GM11168 (cell line): Measurements from ENCODE around the gene CLIC3.

Experiments used
- in situ Hi-C: fragments of 300-500 bp; cut with MboI; formaldehyde crosslinking; loops from one replicate; pipeline ENCODE4 v1.12.0; 2022; ENCODE audit warnings: low sequenced_read_pairs; ENCODE audit not compliant: unreplicated experiment

The CLIC3 gene, protein sequence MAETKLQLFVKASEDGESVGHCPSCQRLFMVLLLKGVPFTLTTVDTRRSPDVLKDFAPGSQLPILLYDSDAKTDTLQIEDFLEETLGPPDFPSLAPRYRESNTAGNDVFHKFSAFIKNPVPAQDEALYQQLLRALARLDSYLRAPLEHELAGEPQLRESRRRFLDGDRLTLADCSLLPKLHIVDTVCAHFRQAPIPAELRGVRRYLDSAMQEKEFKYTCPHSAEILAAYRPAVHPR

DNA sequence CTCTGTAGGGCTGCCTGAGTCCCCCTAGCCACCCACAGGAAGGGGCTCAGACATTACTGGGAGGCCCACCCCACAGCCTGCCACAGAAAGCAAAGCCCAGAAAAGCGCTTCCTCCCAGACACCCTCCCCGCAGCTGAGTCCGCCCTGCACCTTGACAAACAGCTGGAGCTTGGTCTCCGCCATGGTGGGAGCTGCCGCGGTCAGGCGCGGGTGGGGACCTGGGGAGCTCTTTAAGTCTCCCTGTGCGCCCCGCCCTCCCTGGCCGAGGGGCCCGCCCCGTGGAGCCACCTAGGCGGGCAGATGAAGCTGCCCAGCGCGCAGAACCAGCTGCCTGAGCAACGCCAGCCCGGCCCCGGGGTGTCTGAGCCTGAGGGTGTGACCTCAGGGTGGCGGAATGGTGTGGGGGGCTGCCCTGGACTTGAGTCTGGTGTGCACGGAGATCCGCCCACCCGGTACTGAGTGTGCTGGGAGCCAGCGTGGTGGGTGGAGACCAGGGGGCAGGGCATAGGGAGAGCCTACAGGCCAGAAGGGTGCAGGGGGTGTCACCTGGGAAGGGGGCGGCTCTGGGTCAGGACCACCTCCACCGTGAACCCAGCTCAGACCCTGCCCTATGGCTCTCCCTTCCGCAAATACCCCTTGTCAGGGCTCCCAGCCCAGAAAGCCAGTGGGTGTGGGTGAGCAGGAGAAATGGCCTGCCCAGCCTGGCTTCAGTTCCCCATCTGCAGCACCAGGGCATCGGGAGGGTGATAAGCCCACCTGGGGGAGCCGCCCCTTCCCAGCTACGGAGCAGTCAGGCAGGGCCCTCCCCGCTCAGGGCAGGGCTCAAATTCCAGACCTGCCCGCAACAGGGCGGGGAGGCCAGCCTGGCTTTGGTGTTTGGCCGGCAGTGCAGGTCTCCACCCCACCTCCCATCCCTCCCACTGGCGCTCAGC lies at the start of gene CLIC3:
TSS of gene CLIC3 (minus strand) at position 208 of the 932 bp plus-strand sequence. CDS start at position 183, 25 bp downstream.
- in situ Hi-C loops, result no loop called here

DNA sequence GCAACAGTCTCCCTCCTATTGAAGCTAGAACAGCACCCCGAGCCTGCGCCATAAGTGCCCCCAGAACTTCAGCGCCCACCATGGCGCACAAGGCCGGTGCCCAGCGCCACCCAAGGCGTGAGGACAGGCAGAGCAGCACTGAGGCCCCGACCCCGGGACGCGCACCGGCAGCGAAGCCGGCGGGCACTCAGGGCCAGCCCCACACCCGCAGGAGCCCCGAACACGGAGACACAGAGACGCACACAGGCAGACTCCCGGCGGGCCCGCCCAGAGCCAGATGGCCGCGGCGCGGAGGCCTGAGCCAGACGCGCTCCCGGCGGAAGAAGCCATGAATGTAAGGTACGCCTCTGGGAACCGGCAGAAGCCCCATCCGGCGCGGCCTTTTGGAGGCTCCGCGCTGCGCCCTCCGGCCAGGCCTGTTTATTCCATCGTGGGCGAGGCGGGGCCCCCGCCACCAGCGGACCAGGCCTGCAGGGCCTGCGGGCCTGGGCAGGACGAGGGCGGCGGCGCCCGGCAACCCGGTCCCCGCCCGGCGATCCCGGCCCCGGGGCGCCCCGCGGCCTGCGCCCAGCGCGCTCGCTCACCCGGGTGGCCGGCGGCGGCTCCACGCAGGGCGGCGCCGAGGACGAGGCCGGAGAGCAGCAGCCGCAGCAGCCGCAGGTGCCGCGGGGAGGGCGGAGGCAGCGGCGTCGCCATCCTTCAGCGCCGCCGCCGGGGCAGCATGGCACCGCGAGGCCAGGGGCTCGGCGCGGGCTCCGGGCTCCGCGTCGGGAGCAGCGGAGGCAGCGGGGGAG lies 49.1 kb upstream of the CLIC3 start:
- in situ Hi-C loops, result no loop called here

DNA sequence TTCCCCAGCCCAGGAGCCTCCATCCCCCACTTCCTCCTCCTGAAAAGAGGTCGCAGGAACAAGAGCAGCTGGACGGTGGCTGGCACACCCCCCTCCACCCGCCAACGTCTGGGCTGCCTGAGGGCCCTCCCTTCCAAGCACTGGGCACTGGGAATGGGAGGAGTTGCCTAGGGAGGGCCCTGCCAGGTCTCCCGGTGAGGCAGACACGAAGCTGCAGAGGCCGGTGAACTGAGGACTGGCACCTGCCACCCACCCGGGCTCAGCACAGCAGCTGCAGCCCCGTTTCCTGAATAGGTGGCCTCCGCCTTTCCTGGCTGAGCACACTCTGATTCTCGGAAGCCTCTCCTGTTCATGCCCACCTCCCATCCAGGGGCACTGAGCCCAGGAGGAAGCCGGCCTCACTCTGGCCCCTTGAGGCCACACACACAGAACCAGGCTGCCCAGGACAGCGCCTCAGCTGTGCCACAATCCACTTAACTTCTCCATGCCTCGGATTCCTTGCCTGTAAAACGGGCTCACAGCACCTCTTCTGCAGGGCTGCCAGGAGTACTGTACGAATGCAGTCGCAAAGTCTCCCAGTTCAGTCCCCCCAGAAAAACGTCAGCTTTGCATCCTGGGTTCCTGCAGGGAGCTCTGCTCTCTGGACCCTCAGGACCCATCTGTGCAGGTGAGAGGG lies 48.3 kb upstream of the CLIC3 start:
- in situ Hi-C loops, result no loop called here

DNA sequence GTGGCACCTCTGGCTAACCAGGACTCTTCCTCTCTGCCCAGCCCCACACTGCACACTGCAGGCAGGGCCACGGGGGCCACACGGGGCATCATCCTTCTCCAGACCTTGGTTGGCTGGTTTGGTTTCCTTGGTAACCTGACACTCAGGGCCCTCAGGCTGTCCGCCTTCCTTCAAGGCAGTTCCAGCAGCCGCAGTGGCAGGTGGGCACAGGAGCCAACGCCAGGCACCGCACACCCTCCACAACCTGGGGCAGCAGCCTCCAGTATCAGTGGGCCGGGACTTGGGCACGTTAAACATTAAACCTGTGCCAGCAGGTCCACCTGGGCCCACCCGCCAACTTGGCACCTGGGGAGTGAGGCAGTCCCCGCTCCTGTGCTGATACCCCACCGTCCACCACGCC lies 47.7 kb upstream of the CLIC3 start:
- in situ Hi-C loops, result no loop called here

DNA sequence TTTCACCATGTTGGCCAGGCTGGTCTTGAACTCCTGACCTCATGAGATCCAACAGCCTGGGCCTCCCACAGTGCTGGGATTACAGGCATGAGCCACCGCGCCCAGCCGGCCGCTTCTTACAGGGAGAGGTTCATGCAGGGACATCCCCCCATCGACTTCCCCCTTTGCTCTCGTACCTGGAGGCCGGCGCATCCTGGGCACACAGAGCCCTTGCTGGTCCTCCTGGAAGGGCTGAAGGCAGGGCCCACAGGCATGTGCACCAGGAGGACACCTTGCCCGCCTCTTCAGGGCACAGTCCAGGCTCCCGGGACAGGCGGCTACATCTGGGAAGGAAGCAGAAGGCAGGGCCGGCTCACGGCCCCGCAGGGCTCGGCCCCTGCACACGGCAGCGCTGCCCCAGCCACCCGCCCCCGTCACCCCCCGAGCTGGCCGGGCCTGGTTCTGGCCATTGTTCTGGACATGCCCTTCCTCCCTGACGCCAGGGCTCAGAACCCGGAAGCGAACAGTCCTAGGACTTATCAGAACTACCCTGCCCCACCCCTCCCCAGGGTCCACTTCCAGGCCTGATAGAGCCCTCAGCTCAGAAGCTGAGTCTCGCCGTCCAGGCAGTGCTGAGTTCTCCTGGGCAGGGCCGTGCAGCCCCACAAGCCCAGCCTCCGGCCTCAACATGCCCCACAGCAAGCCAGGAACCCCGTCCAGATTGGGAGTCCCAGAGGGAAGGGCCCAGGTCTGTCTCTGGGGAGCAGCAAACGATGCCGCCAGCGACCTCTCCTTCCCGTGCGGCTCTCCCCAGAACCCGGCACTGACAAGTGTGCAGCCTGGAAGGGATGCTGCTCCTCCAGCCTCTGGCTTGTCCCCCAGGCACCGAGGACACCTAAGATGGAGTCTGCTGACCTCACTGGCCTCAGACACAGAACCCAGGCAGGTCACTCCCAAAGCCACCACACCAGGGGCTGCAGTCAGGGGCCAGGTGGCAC lies 46.7 kb upstream of the CLIC3 start:
- in situ Hi-C loops, result no loop called here

DNA sequence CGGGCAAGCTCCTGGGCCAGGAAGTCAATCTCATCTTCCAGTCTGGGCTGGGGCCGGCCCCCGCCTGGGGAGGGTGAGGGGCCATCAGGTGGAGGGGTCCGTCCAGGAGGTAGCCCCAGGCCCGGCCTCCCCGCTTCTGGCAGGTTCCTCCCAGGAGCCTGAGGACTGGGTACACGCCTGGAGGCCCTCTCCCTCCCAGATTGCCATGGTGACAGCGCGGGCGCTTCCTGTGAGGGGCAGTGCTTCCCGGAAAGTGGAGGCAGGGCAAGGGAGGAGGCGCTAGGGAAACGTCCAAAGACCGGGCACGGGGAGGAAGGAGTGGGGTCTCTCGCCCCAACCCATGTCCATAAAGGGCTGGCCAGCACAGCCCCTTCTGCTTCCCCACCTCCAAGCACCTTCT lies 44.8 kb upstream of the CLIC3 start:
- in situ Hi-C loops, result no loop called here

DNA sequence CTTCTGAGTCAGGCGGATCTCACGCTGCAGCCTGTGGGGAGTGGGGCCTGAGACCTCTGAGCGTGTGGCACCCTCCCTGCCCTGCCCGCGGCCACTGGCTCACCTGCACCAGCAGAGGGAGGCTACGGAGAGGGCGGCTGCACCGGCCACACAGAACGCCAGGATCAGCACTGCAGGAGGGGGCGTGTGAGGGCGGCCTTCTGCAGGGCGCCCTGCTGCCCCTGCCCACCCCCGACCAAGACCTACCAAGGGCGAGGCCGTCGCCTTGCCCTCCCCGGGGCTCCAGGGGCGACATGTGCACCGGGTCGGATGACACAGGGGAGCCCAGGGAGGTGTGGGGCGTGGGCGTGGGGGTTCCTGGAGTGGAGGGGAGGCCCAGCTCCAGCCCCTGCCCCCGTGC lies 44.2 kb upstream of the CLIC3 start:
- in situ Hi-C loops, result no loop called here

DNA sequence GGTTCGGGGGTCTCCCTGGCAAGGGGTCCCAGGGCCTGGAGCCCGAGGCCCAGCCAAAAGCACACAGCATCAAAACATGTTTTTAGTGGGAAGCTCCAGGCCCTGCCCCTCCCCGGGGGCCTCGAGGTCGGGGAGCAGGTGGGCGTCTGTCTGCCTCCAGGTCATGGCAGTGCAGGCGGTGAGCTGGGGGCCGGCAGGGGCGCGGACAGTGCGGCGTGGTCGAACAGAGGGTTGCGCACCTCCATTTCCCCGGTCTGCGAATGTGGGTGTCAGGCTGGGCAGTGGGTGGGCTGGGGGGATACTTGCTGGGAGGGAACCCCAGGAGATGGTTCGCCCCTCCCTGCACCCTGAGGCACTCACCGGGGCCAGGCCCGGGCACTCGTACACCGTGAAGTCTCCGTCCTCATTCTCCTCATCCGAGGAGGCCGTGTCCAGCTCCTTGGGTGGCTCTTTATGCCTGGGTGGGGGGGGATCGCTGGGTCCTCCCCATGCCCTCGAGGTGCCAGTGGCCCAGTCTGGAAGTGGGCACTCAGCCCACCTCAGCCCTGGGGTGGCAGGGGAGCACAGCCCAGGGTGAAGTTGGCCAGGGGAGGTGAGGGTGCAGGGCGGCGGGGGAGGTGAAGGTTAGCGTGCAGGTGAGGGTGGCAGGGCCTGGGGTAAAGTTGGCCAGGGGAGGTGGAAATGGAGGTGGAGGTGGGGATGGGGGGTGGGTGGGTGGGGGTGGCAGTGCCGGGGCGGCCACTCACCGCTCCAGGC lies 43.4 kb upstream of the CLIC3 start:
- in situ Hi-C loops, result loop anchor here (10.0 kb wide), 1 partner anchor 255 kb away; no protein-coding TSS in a partner anchor

DNA sequence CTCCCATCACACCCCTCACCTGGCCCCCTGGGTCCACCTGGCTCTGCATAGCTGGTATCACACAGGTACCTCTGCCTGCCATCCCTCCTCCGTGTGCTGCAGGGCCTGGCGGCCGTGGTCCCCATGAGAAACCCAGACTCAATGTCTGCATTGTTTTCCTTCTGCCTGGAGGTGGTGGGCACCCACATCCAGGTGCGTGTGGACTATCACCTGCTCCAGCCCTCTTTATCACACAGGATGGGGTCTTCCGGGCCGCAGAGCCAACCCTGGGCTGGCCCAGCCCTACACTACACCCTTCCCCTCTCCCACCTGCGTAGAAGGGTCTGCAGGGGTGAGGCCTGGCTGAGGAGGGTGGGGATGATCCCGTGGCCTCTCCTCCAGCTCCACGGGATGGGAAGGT lies 42.5 kb upstream of the CLIC3 start:
- in situ Hi-C loops, result loop anchor here (10.0 kb wide), 1 partner anchor 254 kb away; no protein-coding TSS in a partner anchor

DNA sequence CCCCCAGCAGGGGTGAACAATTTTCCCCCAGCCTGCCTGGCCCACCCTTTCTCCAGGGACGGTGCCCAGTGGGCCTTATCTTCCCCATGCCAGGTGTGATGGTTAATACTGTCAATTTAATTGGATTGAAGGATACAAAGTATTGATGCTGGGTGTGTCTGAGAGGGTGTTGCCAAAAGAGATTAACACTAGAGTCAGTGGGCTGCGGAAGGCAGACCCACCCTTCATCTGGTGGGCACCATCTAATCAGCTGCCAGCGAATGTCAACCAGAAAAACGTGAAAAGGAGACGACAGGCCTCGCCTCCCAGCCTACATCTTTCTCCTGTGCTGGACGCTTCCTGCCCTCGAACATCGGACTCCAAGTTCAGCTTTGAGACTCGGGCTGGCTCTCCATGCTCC lies 41.1 kb upstream of the CLIC3 start:
- in situ Hi-C loops, result loop anchor here (10.0 kb wide), 1 partner anchor 253 kb away; no protein-coding TSS in a partner anchor

DNA sequence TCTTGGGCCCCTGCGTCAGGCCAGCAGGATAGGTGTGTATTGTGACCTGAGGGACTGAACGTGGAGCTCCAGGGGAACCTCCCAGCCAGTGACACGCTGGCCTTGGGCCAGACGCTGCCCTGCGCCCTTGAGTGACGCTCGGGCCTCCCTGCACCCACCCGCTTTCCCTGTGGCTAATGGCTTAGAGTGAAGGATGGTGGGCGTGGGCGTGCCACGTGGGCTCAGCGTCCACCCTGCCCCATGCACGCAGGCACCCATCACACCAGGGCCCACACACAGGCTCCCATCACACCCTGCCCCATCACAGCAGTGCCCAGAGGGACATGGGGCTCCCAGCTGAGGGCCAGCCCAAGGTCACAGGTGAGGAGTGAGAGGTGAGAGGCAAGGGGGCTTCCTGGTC lies 40.7 kb upstream of the CLIC3 start:
- in situ Hi-C loops, result loop anchor here (10.0 kb wide), 1 partner anchor 252 kb away; no protein-coding TSS in a partner anchor

DNA sequence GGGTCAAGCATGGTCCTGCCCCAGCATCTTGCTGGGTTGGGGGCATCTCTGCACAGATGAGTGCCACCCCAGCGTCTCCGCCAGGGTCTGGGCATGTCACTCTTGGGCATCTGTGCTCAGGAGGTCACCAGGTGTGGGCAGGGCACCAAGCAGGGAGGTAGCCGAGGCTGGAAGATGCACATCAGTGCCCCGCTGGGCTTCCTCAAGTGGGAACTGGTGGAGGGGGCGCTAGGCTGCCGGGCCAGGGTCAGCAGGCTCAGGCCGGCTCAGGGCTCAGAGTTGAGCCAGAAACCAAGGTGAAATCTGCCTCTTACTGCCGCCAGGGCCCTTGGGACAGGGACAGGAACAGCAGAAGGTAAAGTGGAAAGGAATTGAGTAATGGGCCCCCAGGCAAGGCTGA lies 39.6 kb upstream of the CLIC3 start:
- in situ Hi-C loops, result loop anchor here (10.0 kb wide), 1 partner anchor 251 kb away; no protein-coding TSS in a partner anchor

DNA sequence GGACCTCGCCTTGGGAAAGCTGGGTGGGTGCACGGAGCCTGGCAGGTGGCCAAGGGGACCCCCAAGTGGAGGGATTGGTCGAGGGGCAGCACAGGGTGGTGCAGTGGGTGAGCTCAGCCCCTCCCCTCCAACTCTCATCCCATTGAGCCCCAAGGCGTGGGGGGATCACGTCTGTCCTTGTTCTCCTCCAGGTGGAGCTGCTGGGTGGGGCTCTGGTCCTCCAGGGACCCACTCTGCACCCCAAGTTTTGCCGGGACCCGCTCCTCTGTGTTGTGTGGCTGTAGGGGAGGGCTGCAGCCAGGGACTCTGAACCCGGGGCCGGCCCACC lies 39.1 kb upstream of the CLIC3 start:
- in situ Hi-C loops, result loop anchor here (10.0 kb wide), 1 partner anchor 251 kb away; no protein-coding TSS in a partner anchor

DNA sequence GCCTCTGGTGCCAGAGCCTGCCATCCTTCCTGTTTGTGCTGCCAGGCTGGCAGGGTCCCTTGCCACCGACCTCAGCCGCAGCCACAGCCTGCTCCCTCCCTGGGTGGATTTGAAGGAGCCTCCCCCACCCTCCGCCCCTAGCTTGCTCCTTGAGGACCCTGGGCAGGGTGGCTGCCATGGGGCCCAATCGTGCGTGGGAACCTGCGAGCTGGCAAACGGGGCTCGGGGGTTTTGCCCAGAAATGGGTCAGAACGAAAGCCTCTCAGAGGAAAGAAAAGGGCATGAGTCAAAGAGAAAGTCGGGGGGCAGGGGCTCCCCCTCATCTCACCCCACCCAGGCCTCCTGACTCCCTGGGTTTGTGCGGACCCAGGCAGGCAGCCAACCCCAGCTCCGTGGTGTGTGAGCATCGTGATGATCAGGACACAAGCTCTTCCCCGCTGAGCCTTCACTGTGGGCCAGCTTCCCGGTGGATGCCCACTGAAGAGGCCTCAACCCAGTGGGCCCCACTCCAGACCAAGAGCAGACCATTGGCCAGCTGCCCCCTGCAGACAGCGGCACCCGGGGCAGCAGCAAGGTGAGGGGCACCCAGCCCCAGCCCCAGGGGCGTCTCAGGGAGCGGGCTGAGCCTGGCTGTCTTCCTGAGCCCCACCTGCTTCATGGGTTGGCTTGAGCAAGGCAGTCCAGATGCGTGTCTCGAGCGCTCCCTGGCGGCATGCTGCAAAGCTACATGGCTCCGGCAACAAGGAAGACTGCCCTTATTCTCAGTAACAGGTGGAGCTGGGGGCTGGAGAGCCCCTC lies 38.5 kb upstream of the CLIC3 start:
- in situ Hi-C loops, result loop anchor here (10.0 kb wide), 1 partner anchor 250 kb away; no protein-coding TSS in a partner anchor

DNA sequence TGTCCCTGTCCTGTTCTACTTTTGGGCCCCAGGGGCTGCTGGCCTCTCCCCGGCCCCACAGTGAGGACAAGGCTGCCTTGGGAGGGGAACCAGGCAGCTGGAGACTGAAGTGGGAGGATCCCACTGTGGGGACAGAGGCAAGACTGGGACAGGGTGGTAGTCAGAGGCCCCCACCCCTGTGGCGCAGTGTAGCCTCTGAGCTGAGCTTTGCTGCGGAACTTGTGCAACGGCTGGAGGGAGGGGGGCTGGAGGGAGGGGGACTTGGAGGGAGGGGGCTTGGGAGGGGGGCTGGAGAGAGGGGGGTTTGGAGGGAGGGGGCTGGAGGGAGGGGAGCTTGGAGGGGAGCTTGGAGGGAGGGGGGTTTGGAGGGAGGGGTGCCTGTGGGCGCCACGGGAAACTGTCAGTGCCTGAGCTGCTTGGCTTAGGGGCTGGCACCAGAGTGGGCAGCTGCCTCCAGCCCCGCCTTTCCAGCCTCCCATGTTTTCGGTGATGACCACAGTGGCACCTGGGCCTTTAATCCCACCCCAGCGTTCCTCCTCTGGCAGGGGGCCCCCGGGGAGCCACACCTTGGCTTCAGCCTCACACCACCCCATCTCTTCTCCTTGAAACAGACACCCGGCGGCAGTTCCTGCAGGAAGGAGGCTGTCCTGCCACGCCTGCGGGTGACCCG lies 37.8 kb upstream of the CLIC3 start:
- in situ Hi-C loops, result loop anchor here (10.0 kb wide), 1 partner anchor 249 kb away; no protein-coding TSS in a partner anchor

DNA sequence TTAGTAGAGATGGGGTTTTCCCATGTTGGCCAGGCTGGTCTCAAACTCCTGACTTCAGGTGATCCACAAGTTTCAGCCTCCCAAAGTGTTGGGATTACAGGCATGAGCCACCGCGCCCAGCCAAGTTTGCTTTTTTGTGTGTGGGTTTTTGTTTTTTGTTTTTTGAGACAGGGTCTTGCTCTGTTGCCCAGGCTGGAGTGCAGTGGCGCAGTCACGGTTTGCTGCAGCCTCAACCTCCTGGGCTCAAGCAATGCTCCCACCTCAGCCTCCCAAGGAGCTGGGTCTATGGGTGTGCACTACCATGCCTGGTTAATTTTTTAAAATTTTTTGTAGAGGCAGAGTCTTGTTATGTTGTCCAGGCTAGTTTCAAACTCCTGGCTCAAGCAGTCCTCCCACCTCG lies 37.1 kb upstream of the CLIC3 start:
- in situ Hi-C loops, result loop anchor here (10.0 kb wide), 1 partner anchor 249 kb away; no protein-coding TSS in a partner anchor
